ENCODE data around the gene DCXR.

GRCh38 chr17:82064433-82065192, 27.1 kb upstream of the DCXR start:
- TF ChIP-seq POLR2AphosphoS5 (IDR thresholded peaks at IDR 0.05; ENCODE audit: low read depth, low read length) (no peak), POLR2A (IDR thresholded peaks at IDR 0.05; ENCODE audit: low read depth, low read length) (no peak), TAF1 (IDR thresholded peaks at IDR 0.05; ENCODE audit: borderline replicate concordance, low read depth, low read length) (no peak)
